OCI-LY3 (cell line): ENCODE data around the gene ZDHHC15.

ENCODE experiments used
- H2AFZ ChIP-seq: fragments of 200-600, 300-600 bp; shearing (Covaris generic); 2 replicates; pipeline ENCODE4 v1.6.0; 2014; ENCODE audit warnings: antibody characterized with exemption, low read depth, low read length
- H3K27ac ChIP-seq: fragments of 200-600, 300-600 bp; sonication (generic); 2 replicates; pipeline ENCODE4 v1.5.1; 2014; ENCODE audit warnings: mild to moderate bottlenecking, low read length, moderate library complexity, mixed read lengths
- H3K27me3 ChIP-seq: fragments of 200-600, 300-600 bp; sonication (generic); 2 replicates; pipeline ENCODE4 v1.6.1; 2014; ENCODE audit warnings: low read depth, low read length, mixed read lengths
- H3K36me3 ChIP-seq: fragments of 200-600, 300-600 bp; sonication (generic); replicated peaks from 2 replicates; pipeline ENCODE3; 2014; ENCODE audit warnings: low read depth, low read length, mixed read lengths
- H3K4me1 ChIP-seq: fragments of 300-600, 200-600 bp; sonication (generic); 2 replicates; pipeline ENCODE4 v1.6.1; 2014; ENCODE audit warnings: low read length, mixed read lengths
- H3K4me2 ChIP-seq: fragments of 200-600, 300-600 bp; sonication (generic); 2 replicates; pipeline ENCODE4 v1.6.1; 2014; ENCODE audit warnings: low read length, mixed read lengths
- H3K4me3 ChIP-seq: fragments of 300-600, 200-600 bp; sonication (generic); 2 replicates; pipeline ENCODE4 v1.5.1; 2014; ENCODE audit warnings: antibody characterized with exemption, mild to moderate bottlenecking, low read length, moderate library complexity
- H3K79me2 ChIP-seq: fragments of 300-600, 200-600 bp; shearing (Covaris generic); 2 replicates; pipeline ENCODE4 v1.6.1; 2014; ENCODE audit warnings: mild to moderate bottlenecking, low read length, mixed read lengths
- H3K9ac ChIP-seq: fragments of 300-600, 200-600 bp; shearing (Covaris generic); 2 replicates; pipeline ENCODE4 v1.6.0; 2014; ENCODE audit warnings: mild to moderate bottlenecking, low read length, moderate library complexity
- H3K9me3 ChIP-seq: fragments of 200-600, 300-600 bp; shearing (Covaris generic); 2 replicates; pipeline ENCODE4 v1.6.1; 2014; ENCODE audit warnings: low read length, mixed read lengths; ENCODE audit not compliant: insufficient read depth
- H4K20me1 ChIP-seq: fragments of 200-600, 300-600 bp; sonication (generic); 2 replicates; pipeline ENCODE4 v1.6.1; 2016; ENCODE audit warnings: low read length, mixed read lengths; ENCODE audit not compliant: insufficient read depth
- EZH2phosphoT487 ChIP-seq: fragments of 200-600 bp; shearing (Covaris generic); IDR thresholded peaks from 2 replicates; pipeline ENCODE4 v1.6.1; 2018; ENCODE audit warnings: antibody characterized with exemption, mixed run types, low read depth
- TF ChIP-seq, protein P1 (sequence below): fragments of 200-600, 300-600 bp; sonication (generic); IDR thresholded peaks from 2 replicates; pipeline ENCODE4 v1.5.1; 2014; ENCODE audit warnings: antibody characterized with exemption, low read length, low read depth

The ZDHHC15 gene

DNA sequence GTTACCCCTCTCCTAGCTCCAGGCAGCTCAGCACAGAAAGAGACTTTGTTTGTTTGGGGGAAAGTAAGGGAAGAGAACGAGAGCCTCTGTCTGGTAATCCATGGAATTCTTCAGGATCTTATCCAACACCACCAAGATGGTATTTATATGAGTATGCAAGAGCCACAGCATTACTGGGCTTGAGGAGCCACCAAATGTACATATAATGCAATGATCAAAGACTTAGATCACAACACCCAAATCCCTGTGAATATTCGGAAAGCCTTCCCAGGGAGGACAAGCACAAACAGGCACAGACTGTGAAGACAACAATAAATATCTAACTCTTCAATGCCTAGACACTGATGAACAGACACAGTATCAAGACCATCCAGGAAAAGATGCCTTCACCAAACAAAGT, 132.4 kb downstream of the ZDHHC15 start:
- Histone ChIP-seq H3K4me1 (no peaks in the 10 kb centered on the region), H4K20me1 (no peaks in the 10 kb centered on the region), H3K9me3 (no peaks in the 10 kb centered on the region), H3K79me2 (no peaks in the 10 kb centered on the region), H3K9ac (no peak overlapping the region), H3K4me3 (no peak overlapping the region), H3K27me3 (no peaks in the 10 kb centered on the region), H2AFZ (no peak overlapping the region), H3K27ac (no peak overlapping the region), H3K36me3 (no peaks in the 10 kb centered on the region), H3K4me2 (no peak overlapping the region)
- no peak for TF ChIP-seq EZH2phosphoT487
- TF ChIP-seq, protein P1, sequence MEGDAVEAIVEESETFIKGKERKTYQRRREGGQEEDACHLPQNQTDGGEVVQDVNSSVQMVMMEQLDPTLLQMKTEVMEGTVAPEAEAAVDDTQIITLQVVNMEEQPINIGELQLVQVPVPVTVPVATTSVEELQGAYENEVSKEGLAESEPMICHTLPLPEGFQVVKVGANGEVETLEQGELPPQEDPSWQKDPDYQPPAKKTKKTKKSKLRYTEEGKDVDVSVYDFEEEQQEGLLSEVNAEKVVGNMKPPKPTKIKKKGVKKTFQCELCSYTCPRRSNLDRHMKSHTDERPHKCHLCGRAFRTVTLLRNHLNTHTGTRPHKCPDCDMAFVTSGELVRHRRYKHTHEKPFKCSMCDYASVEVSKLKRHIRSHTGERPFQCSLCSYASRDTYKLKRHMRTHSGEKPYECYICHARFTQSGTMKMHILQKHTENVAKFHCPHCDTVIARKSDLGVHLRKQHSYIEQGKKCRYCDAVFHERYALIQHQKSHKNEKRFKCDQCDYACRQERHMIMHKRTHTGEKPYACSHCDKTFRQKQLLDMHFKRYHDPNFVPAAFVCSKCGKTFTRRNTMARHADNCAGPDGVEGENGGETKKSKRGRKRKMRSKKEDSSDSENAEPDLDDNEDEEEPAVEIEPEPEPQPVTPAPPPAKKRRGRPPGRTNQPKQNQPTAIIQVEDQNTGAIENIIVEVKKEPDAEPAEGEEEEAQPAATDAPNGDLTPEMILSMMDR: no peak

DNA sequence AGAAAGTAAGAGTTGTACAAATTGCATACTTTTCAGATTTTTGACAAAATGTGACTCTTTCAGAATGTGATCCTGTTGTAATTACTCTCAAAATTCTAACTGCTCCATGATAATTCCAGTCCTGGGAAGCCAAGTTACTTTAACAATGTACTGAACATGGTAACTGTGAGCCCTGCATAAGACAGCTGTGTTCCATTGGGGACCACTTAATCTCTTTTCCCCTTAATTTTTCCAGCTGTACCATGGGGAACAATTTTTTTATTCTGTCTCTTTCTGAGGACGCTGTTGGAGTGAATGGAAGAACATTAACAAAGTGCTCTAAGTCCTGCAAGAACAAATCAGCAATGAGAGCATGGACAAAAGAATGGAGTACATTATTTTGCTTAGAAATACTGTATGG, 153.1 kb downstream of the ZDHHC15 start:
- H4K20me1 ChIP-seq: no peaks in the 10 kb centered on the region
- TF ChIP-seq, protein P1: no peak
- TF ChIP-seq EZH2phosphoT487: no peak
- no peaks in the 10 kb centered on the region for H3K27me3 ChIP-seq
- no peak overlapping the region for H3K4me3 ChIP-seq
- no peak overlapping the region for H3K9ac ChIP-seq
- no peak overlapping the region for H2AFZ ChIP-seq
- H3K27ac ChIP-seq: no peak overlapping the region
- no peaks in the 10 kb centered on the region for H3K36me3 ChIP-seq
- H3K79me2 ChIP-seq: no peaks in the 10 kb centered on the region
- no peaks in the 10 kb centered on the region for H3K4me1 ChIP-seq
- H3K9me3 ChIP-seq: no peaks in the 10 kb centered on the region
- H3K4me2 ChIP-seq: no peak overlapping the region

DNA sequence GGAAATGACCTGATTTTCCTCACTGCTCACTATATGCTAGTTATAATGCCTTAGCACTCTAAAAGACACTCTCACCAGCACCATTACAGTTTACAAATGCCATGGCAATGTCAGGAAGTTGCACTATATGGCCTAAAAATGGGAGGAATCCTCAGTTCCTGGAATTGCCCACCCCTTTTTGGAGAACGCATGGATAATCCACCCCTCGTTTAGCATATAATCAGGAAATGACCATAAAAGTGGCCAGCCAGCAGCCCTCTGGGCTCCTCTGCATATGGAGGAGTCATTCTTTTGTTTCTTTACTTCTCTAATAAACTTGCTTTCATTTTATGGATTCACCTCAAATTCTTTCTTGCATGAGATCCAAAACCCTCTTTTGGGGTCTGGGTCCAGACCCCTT, 156.0 kb downstream of the ZDHHC15 start:
- Histone ChIP-seq H3K4me1 (no peaks in the 10 kb centered on the region), H3K4me3 (no peak overlapping the region), H3K9ac (no peak overlapping the region), H3K9me3 (no peaks in the 10 kb centered on the region), H3K79me2 (no peaks in the 10 kb centered on the region), H4K20me1 (no peaks in the 10 kb centered on the region), H3K36me3 (no peaks in the 10 kb centered on the region), H3K4me2 (no peak overlapping the region), H3K27me3 (no peaks in the 10 kb centered on the region), H2AFZ (no peak overlapping the region), H3K27ac (no peak overlapping the region)
- TF ChIP-seq, protein P1: no peak
- no peak for TF ChIP-seq EZH2phosphoT487

GRCh38 chrX:75365243-75365975, 157.4 kb downstream of the ZDHHC15 start:
- Histone ChIP-seq H3K27me3 (no peaks in the 10 kb centered on the region), H3K4me1 (no peaks in the 10 kb centered on the region), H3K27ac (no peak overlapping the region), H3K79me2 (no peaks in the 10 kb centered on the region), H3K9ac (no peak overlapping the region), H3K36me3 (no peaks in the 10 kb centered on the region), H3K4me2 (no peak overlapping the region), H4K20me1 (no peaks in the 10 kb centered on the region), H3K9me3 (no peaks in the 10 kb centered on the region), H2AFZ (no peak overlapping the region), H3K4me3 (no peak overlapping the region)
- no peak for TF ChIP-seq EZH2phosphoT487
- TF ChIP-seq, protein P1: no peak
